Neural cell (in vitro differentiated cells): ENCODE results near the gene MGLL. TPM values are rescaled to one million over a fixed set of nuclear protein-coding genes. Genes with fewer than 3 reads are reported as not detected.

Source experiments
- H2AFZ ChIP-seq: fragments of 200-600, 300-800 bp; sonication (generic), shearing (Covaris generic); 2 replicates; pipeline ENCODE4 v1.6.0; 2014; ENCODE audit warnings: low read depth, mild to moderate bottlenecking, antibody characterized with exemption, low read length, moderate library complexity
- H3F3A ChIP-seq: fragments of 200-600 bp; shearing (Covaris generic); 2 replicates; pipeline ENCODE4 v1.6.1; 2016; ENCODE audit warnings: mild to moderate bottlenecking, moderate library complexity, mixed read lengths, antibody characterized with exemption, low read length; ENCODE audit not compliant: insufficient read depth, poor library complexity, severe bottlenecking
- H3K27ac ChIP-seq: fragments of 200-600, 300-800 bp; sonication (generic), shearing (Covaris generic); 2 replicates; pipeline ENCODE4 v1.5.1; 2014; ENCODE audit warnings: mild to moderate bottlenecking, low read length, moderate library complexity
- H3K27me3 ChIP-seq: fragments of 300-800, 200-600 bp; sonication (generic), shearing (Covaris generic); 2 replicates; pipeline ENCODE4 v1.6.0; 2014; ENCODE audit warnings: mild to moderate bottlenecking, low read depth, low read length, moderate library complexity; ENCODE audit not compliant: insufficient read depth
- H3K36me3 ChIP-seq: fragments of 300-800, 200-600 bp; sonication (generic), shearing (Covaris generic); 2 replicates; pipeline ENCODE4 v1.5.1; 2014; ENCODE audit warnings: mild to moderate bottlenecking, antibody characterized with exemption, low read length, moderate library complexity; ENCODE audit not compliant: insufficient read depth
- H3K4me2 ChIP-seq: fragments of 300-800, 200-600 bp; sonication (generic), shearing (Covaris generic); 2 replicates; pipeline ENCODE4 v1.6.0; 2014; ENCODE audit warnings: mild to moderate bottlenecking, low read length
- H3K4me3 ChIP-seq: fragments of 300-800, 200-600 bp; sonication (generic), shearing (Covaris generic); 2 replicates; pipeline ENCODE4 v1.5.1; 2014; ENCODE audit warnings: mild to moderate bottlenecking, low read length, moderate library complexity
- H3K79me2 ChIP-seq: fragments of 200-600 bp; shearing (Covaris generic); replicated peaks from 2 replicates; pipeline ENCODE4 v1.6.0; 2014; ENCODE audit warnings: mild to moderate bottlenecking, low read length, moderate library complexity; ENCODE audit not compliant: insufficient read depth
- H3K9ac ChIP-seq: fragments of 300-800, 200-600 bp; sonication (generic), shearing (Covaris generic); 2 replicates; pipeline ENCODE4 v1.6.1; 2016; ENCODE audit warnings: mild to moderate bottlenecking, low read length, mixed read lengths
- H3K9me2 ChIP-seq: fragments of 200-600 bp; shearing (Covaris generic); 2 replicates; pipeline ENCODE4 v1.6.1; 2016; ENCODE audit warnings: mild to moderate bottlenecking, low read length, mixed read lengths; ENCODE audit not compliant: insufficient read depth
- H3K9me3 ChIP-seq: fragments of 200-600, 300-800 bp; sonication (generic), shearing (Covaris generic); 2 replicates; pipeline ENCODE4 v1.6.1; 2016; ENCODE audit warnings: mild to moderate bottlenecking, mixed run types, low read length, moderate library complexity, mixed read lengths
- H4K20me1 ChIP-seq: fragments of 200-600 bp; shearing (Covaris generic); 2 replicates; pipeline ENCODE4 v1.6.1; 2016; ENCODE audit warnings: mild to moderate bottlenecking, mixed run types; ENCODE audit not compliant: insufficient read depth
- CTCF ChIP-seq: fragments of 450-650 bp; IDR thresholded peaks from 2 replicates; pipeline ENCODE4 v1.5.1; 2014; ENCODE audit warnings: antibody characterized with exemption, mild to moderate bottlenecking, moderate library complexity; ENCODE audit not compliant: poor library complexity, severe bottlenecking
- EP300 ChIP-seq: fragments of 450-650 bp; conservative IDR thresholded peaks from 2 replicates; pipeline ENCODE4 v1.6.1; 2014; ENCODE audit warnings: antibody characterized with exemption, mild to moderate bottlenecking, moderate library complexity; ENCODE audit not compliant: poor library complexity, severe bottlenecking
- EZH2 ChIP-seq: fragments of 200-600, 300-800 bp; shearing (Covaris generic), sonication (generic); IDR thresholded peaks from 2 replicates; pipeline ENCODE4 v1.6.1; 2014; ENCODE audit warnings: antibody characterized with exemption, low read length, borderline replicate concordance, mild to moderate bottlenecking; ENCODE audit not compliant: insufficient read depth, poor library complexity, severe bottlenecking
- MXI1 ChIP-seq: fragments of 450-650 bp; conservative IDR thresholded peaks from 2 replicates; pipeline ENCODE4 v1.6.1; 2014; ENCODE audit warnings: antibody characterized with exemption, mild to moderate bottlenecking; ENCODE audit not compliant: poor library complexity, severe bottlenecking
- POLR2AphosphoS5 ChIP-seq: IDR thresholded peaks from 2 replicates; pipeline ENCODE4 v1.6.1; 2012
- RAD21 ChIP-seq: fragments of 450-650 bp; conservative IDR thresholded peaks from 2 replicates; pipeline ENCODE4 v1.6.1; 2014; ENCODE audit warnings: antibody characterized with exemption, mild to moderate bottlenecking, moderate library complexity
- REST ChIP-seq: IDR thresholded peaks from 2 replicates; pipeline ENCODE4 v1.6.1; 2012; ENCODE audit warnings: borderline replicate concordance
- SMC3 ChIP-seq: fragments of 450-650 bp; conservative IDR thresholded peaks from 2 replicates; pipeline ENCODE4 v1.6.1; 2014; ENCODE audit warnings: antibody characterized with exemption, mild to moderate bottlenecking, moderate library complexity; ENCODE audit not compliant: poor library complexity
- TAF1 ChIP-seq: IDR thresholded peaks from 2 replicates; pipeline ENCODE4 v1.6.1; 2012; ENCODE audit warnings: low read depth
- polyA plus RNA-seq: library from polyadenylated mRNA; depleted of rRNA; stranded (reverse); fragments of >200 nt; gene quantifications from 2 replicates; pipeline ENCODE4 v1.2.3, GENCODE V29; 2014

MGLL gene
- polyA plus RNA-seq, 1 donor from 2014 or later: 2.0 TPM

- Histone ChIP-seq H3K27me3 (no peaks in the 10 kb centered on the region), H3K9me3 (no peaks in the 10 kb centered on the region), H3K9ac (no peak overlapping the region)
Measured at GRCh38 chr3:127712461-127712860, 109.9 kb downstream of the MGLL start.

GRCh38 chr3:127711896-127712295 lies 110.4 kb downstream of the MGLL start:
- H3K4me3 ChIP-seq: no peak overlapping the region
- no peaks in the 10 kb centered on the region for H3K27me3 ChIP-seq
- H3F3A ChIP-seq: no peaks in the 10 kb centered on the region
- H3K4me2 ChIP-seq: no peak overlapping the region
- no peak overlapping the region for H2AFZ ChIP-seq
- no peaks in the 10 kb centered on the region for H3K79me2 ChIP-seq
- H3K9me2 ChIP-seq: no peaks in the 10 kb centered on the region
- H4K20me1 ChIP-seq: no peaks in the 10 kb centered on the region
- no peaks in the 10 kb centered on the region for H3K9me3 ChIP-seq
- H3K9ac ChIP-seq: no peak overlapping the region
- H3K27ac ChIP-seq: no peak overlapping the region
- H3K36me3 ChIP-seq: no peaks in the 10 kb centered on the region
- TF ChIP-seq POLR2AphosphoS5: no peak
- no peak for TF ChIP-seq RAD21
- TF ChIP-seq TAF1: no peak
- no peak for TF ChIP-seq REST
- no peak for TF ChIP-seq MXI1
- TF ChIP-seq CTCF: no peak
- no peak for TF ChIP-seq SMC3

More at GRCh38 chr3:127712461-127712860, 109.9 kb downstream of the MGLL start:
- Histone ChIP-seq H4K20me1 (no peaks in the 10 kb centered on the region), H3F3A (no peaks in the 10 kb centered on the region), H3K36me3 (no peaks in the 10 kb centered on the region), H3K9me2 (no peaks in the 10 kb centered on the region), H2AFZ (no peak overlapping the region), H3K4me3 (no peak overlapping the region), H3K79me2 (no peaks in the 10 kb centered on the region), H3K27ac (no peak overlapping the region), H3K4me2 (no peak overlapping the region)
- no peak for TF ChIP-seq EP300
- no peak for TF ChIP-seq POLR2AphosphoS5
- no peak for TF ChIP-seq MXI1
- TF ChIP-seq CTCF: no peak
- TF ChIP-seq REST: no peak
- TF ChIP-seq RAD21: no peak
- no peak for TF ChIP-seq EZH2
- TF ChIP-seq SMC3: no peak
- TF ChIP-seq TAF1: no peak
